ENCODE measurements around the gene SLC16A3.

The SLC16A3 gene

GRCh38 chr17:82186221-82186620 lies 42.6 kb upstream of the SLC16A3 start:
- no peak for ATAC-seq
- TF ChIP-seq TOX (CRISPR knock-in tag; IDR thresholded peaks at IDR 0.05; ENCODE audit: borderline replicate concordance) = no peak
- no peak for TF ChIP-seq RARB (CRISPR knock-in tag; IDR thresholded peaks at IDR 0.05)
- no peak for TF ChIP-seq CSDC2 (CRISPR knock-in tag; IDR thresholded peaks at IDR 0.05)
- TF ChIP-seq ISL1 (CRISPR knock-in tag; IDR thresholded peaks at IDR 0.05) = no peak
- no peak for TF ChIP-seq BACH2 (CRISPR knock-in tag; IDR thresholded peaks at IDR 0.05; ENCODE audit: borderline replicate concordance)
- TF ChIP-seq GLIS3 (CRISPR knock-in tag; IDR thresholded peaks at IDR 0.05) = no peak
- no peak for TF ChIP-seq PATZ1 (CRISPR knock-in tag; IDR thresholded peaks at IDR 0.05; ENCODE audit: borderline replicate concordance)
- TF ChIP-seq CREB5 (CRISPR knock-in tag; IDR thresholded peaks at IDR 0.05; ENCODE audit: low read depth) = no peak
- TF ChIP-seq POU6F1 (CRISPR knock-in tag; IDR thresholded peaks at IDR 0.05; ENCODE audit: borderline replicate concordance, low read depth) = no peak
- TF ChIP-seq ZNF70 (CRISPR knock-in tag; IDR thresholded peaks at IDR 0.05) = no peak
- no peak for TF ChIP-seq ESRRG (CRISPR knock-in tag; IDR thresholded peaks at IDR 0.05)
- no peak for TF ChIP-seq PPARA (CRISPR knock-in tag; IDR thresholded peaks at IDR 0.05; ENCODE audit: borderline replicate concordance)
- TF ChIP-seq TSHZ2 (CRISPR knock-in tag; IDR thresholded peaks at IDR 0.05) = no peak
- TF ChIP-seq ARNTL (CRISPR knock-in tag; IDR thresholded peaks at IDR 0.05; ENCODE audit: borderline replicate concordance, low read depth) = no peak
- no peak for TF ChIP-seq OSR1 (CRISPR knock-in tag; IDR thresholded peaks at IDR 0.05)
- no peak for TF ChIP-seq ZNF565 (CRISPR knock-in tag; conservative IDR thresholded peaks at IDR 0.05; ENCODE audit: low read depth)
- no peak for TF ChIP-seq TCF4 (CRISPR knock-in tag; IDR thresholded peaks at IDR 0.05; ENCODE audit: borderline replicate concordance)
- TF ChIP-seq ZFP30 (CRISPR knock-in tag; IDR thresholded peaks at IDR 0.05) = no peak

GRCh38 chr17:82187500-82187899 lies 41.3 kb upstream of the SLC16A3 start:
- no peak for TF ChIP-seq RARB (CRISPR knock-in tag; IDR thresholded peaks at IDR 0.05)
- no peak for TF ChIP-seq POU6F1 (CRISPR knock-in tag; IDR thresholded peaks at IDR 0.05; ENCODE audit: borderline replicate concordance, low read depth)
- no peak for TF ChIP-seq TCF4 (CRISPR knock-in tag; IDR thresholded peaks at IDR 0.05; ENCODE audit: borderline replicate concordance)
- TF ChIP-seq ZFP3 (CRISPR knock-in tag; IDR thresholded peaks at IDR 0.05) = no peak
- TF ChIP-seq GLIS3 (CRISPR knock-in tag; IDR thresholded peaks at IDR 0.05) = no peak
- TF ChIP-seq ZC3H10 (CRISPR knock-in tag; IDR thresholded peaks at IDR 0.05) = no peak
- no peak for TF ChIP-seq BACH2 (CRISPR knock-in tag; IDR thresholded peaks at IDR 0.05; ENCODE audit: borderline replicate concordance)
- no peak for TF ChIP-seq ZFP30 (CRISPR knock-in tag; IDR thresholded peaks at IDR 0.05)
- TF ChIP-seq CSDC2 (CRISPR knock-in tag; IDR thresholded peaks at IDR 0.05) = no peak
- TF ChIP-seq PATZ1 (CRISPR knock-in tag; IDR thresholded peaks at IDR 0.05; ENCODE audit: borderline replicate concordance) = no peak
- no peak for TF ChIP-seq SNAI2 (CRISPR knock-in tag; IDR thresholded peaks at IDR 0.05)
- TF ChIP-seq CREB5 (CRISPR knock-in tag; IDR thresholded peaks at IDR 0.05; ENCODE audit: low read depth) = no peak
- TF ChIP-seq OSR1 (CRISPR knock-in tag; IDR thresholded peaks at IDR 0.05) = no peak
- TF ChIP-seq PPARA (CRISPR knock-in tag; IDR thresholded peaks at IDR 0.05; ENCODE audit: borderline replicate concordance) = no peak
- TF ChIP-seq ARNTL (CRISPR knock-in tag; IDR thresholded peaks at IDR 0.05; ENCODE audit: borderline replicate concordance, low read depth) = no peak
- no peak for TF ChIP-seq ISL1 (CRISPR knock-in tag; IDR thresholded peaks at IDR 0.05)
- TF ChIP-seq TSHZ2 (CRISPR knock-in tag; IDR thresholded peaks at IDR 0.05) = no peak
- ATAC-seq = no peak
